Glomerular endothelial cell (primary cell): ENCODE measurements around the gene KISS1R. TPM values are rescaled to one million over a fixed set of nuclear protein-coding genes. Genes with fewer than 3 reads are reported as not detected.

Source experiments
- DNase-seq: peaks from one replicate; pipeline ENCODE4 v3.0.0-alpha.2; 2011; ENCODE audit warnings: low read depth, low spot score; ENCODE audit errors: extremely low read depth
- total RNA-seq: library from RNA; depleted of rRNA; stranded (reverse); fragments of >200 nt; gene quantifications from 2 replicates; pipeline ENCODE4 v1.2.3, GENCODE V29; 2015

Gene KISS1R
- total RNA-seq, 1 donor from 2014 or later, result 0.12 TPM

DNA sequence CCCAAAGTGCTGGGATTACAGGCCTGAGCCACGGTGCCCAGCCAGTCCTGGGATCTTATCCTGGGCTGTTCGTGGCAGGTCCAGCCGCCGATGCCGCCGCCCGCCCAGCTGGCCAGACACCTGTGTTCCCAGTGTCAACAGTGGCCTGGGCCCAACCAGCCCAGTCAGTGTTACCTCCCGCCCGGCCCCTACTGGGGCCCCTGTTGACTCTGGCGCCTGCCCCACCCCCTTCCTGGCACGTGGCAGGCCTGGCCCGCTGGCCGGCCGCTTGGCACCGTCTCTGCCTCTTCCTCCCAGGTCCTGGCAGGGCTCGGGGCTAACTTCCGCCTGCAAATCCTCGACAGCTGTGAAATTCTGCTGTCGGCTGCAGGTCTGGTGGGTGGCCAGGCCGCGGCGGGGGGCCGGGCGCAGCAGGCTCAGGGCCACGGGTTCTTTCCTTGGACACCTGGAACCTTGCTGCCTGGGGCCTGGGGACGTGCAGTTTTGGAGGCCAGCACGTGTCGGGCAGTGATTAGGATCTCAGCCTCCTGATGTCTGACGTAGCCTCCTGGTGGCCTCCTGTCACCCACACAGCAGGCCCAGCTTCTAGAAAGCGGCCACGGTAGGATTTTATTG is 17.8 kb downstream of the KISS1R start:
- DNase-seq, result peak; percentile 34

DNA sequence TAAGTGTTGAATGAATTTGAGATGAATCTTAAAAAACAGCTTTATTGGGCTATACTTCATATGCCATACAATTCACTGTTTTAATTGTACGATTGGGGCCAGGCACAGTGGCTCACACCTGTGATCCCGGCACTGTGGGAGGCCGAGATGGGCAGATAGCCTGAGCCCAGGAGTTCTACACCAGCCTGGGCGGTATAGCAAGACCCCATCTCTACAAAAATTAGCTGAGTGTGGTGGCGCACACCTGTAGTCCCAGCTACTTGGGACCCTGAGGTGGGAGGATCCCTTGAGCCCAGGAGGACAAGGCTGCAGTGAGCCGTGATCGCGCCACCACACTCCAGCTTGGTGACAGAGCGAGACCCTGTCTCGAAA is 19.0 kb downstream of the KISS1R start:
- no peak for DNase-seq

DNA sequence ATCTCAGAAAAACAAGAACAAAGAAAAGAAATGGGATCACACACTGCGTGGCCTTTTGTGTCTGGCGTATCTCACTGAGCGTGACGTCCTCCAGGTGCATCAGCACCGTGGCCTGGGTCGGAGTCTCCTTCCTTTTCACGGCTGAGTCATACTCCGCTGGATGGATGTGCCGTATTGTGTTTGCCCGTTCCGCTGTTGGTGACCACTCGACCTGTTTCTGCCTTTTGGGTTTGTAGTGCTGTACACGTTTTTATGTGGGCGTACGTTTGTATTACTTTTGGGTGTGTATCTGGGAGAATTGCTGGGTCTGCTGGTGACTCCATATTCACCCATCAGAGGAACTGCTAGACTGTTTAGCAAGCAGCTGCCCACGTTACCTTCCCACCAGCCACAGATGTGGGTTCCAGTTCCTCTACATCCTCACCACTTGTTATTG is 20.1 kb downstream of the KISS1R start:
- no peak for DNase-seq

DNA sequence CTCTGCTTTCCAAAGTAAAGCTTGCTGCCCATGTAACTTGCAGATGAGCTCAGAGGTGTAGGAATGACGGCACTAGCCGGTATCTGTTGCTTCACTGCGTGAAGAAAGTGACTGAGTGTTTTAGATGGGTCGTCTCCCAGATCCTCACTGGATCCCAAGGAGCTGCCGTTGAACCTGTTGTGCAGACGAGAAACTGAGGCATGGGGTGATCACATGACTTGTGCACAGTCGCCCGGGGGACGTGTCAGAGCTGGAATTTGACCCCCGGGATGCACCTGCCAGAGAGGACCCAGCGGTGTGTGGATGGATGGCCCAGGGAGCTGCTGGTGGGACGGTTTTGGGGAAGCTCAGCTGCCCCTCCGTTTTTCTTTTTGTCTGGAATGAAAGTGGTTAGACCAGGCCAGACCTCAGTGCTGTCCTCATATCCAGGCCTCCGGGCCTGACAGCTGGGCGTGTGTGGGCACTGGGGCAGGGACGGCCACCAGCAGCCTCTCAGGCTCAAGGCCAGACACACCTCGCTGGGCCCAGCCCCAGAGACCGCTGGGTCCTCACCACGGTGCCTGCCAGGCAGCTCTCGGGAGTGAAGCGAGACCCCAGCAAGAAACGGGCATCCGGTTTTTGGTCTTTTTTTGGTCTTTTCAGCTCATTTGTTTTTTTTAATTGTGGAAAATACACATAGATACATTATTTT is 21.2 kb downstream of the KISS1R start:
- DNase-seq, result no peak

DNA sequence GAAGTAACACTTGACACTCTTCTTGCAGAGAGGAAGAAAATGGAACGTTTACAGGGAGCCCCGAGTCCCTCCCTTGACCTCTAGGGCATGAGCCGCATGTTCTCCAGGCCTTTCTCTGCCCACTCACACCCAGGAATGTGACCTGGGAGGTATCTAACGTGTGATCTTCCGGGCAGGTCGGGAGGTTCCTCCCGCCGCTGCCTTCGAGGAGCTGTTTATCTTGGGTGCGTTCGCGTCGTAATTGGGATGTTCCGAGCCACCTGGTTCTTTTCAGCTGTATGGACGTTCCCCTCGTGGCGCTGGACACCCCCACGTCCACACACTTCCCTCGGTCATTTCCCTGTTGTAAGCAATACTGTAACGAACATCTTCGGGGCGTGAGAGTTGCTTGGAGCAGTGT is 22.3 kb downstream of the KISS1R start:
- no peak for DNase-seq

DNA sequence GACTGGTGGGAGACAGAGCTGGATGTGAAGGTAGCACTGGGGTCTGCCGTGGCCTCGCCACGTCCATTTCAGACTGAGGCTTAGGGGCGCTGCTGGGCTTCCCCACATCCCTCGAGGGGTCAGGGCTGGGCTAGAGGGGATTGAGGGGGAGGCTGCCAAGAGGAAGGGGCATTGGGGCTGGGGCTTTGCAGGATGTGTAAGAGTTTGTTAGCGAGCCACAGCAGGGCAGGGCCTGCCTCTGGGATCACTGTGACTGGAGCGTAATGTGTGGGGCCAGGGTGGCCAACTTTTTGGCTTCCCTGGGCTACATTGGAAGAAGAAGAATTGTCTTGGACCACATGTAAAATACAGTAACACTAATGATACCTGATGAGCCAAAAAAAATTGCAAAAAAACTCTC is 22.8 kb downstream of the KISS1R start:
- no peak for DNase-seq

DNA sequence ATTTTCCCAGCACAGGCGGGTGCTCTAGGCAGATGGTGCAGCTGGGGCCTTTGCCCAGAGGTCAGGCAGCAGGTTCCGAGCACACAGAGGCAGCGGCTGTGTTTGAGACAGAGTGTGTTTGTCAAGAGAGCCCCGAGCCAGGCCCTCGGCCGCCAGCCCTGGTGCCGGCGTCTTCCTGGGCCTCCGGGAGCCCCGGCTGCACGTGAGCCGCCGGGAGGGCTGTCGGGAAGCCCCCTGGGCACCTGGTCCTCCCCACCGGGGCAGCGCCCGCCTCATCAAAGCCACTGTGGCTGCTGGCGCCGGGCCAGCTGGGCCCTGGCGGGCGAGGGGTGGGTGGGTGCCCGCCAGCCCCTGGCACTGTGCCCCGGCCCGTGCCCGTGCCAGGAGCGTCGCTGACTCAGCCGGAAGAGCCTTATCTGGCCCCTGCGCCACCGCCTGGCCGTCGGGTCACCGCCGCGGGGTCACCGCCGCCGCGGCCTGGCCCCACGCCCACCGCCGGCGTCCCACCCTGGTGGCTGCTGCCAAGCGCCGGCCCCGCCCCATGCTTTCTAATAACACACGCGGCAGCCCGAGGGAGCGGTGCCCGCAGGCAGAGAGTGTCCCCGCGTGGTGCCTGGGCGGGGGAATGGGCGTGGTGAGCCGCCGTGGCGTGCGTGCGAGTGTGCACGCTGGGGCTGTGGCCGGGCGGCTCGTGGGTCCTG is 23.6 kb downstream of the KISS1R start:
- no peak for DNase-seq

DNA sequence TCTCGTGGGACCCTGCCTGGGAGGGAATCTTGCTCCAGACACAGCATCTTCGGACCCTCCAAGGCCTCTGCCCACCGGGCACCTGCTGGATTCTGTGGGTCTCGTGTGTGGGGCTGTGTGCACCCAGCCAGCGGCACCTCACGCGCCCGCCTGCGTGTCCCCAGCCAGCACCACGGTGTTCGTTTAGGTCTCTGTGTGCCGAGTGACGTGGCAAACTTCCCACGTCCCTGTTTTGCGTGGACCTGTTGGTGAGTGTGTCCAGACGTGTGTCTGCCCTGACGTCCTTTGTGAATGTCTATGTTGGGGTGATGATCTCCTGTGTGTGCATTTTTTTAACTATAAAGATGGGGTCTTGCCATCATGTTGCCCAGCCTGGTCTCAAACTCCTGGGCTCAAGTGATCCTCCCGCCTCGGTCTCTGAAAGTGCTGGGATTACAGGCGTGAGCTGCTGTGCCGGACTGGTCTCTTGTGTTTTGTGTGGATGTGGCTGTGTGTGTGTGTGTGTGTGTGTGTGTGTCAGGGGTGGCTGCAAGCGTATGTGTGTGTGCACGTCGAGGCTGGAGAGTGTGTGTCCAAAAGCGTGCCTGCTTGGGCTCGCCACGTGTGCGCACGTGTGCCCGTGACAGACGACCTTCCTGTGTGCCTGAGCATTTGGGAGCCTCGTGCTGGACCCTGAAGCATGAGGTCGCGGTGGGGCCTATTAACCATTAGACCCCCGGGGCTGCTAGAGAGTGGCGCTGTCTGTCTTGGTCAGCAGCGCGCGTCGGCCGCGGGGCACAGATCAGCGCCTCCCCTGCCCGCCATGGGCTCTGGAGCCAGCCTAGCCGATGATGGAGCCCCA is 24.4 kb downstream of the KISS1R start:
- no peak for DNase-seq

DNA sequence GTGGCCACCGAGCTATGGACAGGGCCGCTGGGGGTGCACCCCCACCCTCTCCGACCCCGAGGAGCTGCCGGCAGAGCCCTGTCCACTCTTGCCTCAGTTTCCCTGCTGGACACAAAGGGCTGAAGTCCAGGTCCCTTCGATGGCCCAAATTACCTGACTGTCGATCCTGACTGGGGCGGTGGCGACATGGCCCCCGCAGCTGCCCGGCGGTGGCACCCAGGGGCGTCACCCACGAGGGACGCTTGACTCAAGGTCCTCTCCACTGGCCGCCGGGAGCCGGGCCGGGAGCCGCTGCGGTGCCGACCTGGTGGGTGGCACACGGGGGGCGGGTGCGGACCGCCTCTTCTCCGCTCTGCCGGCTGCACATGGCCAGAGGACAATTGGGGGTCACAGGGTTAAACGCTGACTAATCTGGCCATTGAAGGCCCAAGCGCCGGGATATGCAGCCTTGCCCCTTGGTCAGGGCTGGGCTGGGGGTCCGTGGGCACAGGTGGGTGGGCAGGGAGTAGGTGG is 25.1 kb downstream of the KISS1R start:
- DNase-seq, result no peak

DNA sequence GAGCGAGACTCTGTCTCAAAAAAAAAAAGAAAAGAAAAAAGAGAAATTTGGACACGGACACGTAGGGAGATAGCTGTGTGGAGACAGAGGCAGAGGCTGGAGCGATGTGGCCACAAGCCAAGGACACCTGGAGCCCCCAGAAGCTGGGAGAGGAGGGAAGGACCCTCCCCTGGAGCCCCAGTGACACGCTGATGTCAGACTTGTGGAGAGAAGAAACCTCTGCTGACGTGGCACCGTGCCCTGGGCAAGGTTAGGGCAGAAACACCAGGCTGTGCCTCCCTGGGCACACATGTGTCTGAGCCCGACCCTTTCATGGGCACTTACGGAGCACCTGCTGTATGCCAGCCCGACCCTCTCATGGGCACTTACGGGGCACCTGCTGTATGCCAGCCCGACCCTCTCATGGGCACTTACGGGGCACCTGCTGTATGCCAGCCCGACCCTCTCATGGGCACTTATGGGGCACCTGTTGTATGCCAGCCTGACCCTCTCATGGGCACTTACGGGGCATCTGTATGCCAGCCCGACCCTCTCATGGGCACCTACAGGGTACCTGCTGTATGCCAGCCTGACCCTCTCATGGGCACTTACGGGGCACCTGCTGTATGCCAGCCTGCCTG is 26.5 kb downstream of the KISS1R start:
- DNase-seq, result no peak

DNA sequence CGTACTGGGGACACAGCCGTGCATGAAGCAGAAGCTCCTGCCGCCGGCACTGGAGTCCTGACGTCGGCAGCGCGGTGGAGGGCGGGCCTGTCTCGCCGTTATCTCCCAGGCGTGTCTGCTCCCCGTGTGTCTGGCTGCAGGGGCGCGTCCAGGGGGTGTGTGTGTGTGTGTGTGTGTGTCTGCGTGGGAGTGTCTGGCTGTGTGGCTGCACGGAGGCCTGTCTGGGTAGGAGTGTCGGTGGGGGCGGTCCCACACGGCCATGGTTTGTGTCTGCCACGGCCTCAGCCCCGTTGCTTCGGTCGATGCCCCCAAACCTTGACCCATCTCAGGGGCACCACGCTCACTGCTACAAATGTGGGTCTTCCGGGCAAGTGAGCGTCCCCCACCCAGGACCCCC is 27.0 kb downstream of the KISS1R start:
- no peak for DNase-seq

DNA sequence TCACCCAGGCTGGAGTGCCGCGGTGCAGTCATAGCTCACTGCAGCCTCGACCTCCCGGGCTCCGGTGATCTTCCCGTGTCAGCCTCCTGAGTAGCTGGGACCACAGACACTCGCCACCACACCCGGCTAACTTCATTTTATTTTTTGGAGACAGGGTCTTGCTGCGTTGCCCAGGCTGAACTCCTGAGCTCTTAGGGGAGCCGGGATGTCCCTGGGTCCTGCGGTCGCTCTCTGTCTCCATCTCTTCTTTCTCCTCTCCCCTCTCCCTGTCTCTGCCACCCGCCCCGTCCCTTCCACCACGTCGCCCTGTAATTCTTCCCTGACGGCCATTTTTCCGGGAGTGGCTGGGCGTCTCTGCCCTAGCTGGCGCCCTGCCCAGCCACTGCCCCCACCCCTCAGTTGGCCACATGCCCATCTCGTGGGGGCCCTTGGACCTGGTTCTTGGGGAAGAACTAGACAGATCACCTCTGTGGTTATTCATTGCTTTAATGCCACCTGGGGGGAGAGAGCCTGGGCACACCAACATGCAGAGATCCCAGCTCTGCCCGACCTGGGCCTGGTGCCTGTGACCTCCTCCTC is 27.6 kb downstream of the KISS1R start:
- no peak for DNase-seq

DNA sequence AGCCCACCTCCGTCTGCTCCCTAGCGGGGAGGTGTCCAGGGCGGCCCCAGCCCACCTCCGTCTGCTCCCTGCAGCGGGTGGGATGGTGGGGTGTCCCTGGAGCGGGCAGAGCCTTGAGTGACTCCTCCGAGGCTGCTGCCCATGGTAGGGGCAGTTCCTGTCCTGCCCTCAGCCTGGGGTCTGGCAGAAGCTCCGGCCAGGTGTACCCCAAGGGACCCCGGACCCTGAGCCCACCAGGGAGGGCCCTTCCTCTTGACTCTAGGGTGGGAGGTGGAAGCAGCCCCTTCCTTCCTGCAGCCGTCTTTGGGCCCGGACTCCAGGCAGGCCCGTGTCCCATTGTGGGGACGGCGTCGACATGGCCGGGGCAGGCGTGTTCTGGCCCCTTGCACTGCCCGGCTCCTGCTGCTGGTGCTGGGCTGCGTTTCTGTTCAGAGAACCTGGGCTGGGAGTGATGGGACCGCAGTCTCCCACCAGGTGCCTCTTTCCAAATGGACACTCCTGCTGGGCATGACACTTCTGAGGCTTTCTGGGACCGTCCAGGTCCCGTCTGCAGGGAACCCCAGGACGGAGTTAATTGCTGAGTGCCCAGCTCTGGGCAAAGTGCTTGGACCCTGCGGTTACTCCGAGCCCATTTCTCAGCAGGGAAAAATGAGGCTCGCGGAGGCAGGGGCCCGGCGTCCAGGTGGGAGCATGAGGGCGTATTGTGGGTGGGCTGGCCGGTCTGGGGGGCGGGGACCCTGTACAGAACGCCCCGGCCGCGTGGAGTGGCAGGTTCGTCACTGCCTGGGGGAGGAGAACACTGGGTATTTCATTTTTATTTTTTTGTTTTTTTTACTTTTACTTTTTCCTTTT is 28.5 kb downstream of the KISS1R start:
- no peak for DNase-seq

DNA sequence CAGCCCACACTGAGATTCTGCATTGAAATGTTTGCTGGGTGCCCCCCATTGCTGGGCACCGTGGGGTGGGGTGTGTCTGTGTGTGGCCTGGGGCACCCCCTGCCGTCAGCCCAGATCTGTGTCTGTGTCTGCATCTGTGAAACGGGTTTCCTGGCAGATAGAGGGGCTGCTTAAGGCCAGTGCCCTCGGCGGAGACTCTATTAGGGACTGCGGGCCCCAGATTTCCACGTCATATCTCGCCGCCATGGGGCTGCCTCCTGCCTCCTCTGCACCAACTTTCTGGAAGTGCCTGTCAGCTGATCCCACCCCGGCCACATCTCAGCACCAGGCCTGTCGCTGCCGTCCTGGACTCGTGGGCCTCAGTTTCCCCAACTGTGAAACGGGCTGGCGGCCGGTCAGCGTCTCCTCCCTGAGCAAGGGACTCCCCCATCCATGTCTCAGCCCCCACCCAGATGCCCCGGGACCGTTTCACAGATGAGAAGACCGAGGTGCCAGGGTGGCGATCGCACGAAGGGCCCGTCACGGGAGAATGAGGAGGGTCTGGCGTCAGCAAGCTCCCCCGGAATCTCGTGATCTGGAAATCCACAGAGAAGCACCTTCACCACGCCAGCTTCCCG is 30.1 kb downstream of the KISS1R start:
- DNase-seq, result no peak

DNA sequence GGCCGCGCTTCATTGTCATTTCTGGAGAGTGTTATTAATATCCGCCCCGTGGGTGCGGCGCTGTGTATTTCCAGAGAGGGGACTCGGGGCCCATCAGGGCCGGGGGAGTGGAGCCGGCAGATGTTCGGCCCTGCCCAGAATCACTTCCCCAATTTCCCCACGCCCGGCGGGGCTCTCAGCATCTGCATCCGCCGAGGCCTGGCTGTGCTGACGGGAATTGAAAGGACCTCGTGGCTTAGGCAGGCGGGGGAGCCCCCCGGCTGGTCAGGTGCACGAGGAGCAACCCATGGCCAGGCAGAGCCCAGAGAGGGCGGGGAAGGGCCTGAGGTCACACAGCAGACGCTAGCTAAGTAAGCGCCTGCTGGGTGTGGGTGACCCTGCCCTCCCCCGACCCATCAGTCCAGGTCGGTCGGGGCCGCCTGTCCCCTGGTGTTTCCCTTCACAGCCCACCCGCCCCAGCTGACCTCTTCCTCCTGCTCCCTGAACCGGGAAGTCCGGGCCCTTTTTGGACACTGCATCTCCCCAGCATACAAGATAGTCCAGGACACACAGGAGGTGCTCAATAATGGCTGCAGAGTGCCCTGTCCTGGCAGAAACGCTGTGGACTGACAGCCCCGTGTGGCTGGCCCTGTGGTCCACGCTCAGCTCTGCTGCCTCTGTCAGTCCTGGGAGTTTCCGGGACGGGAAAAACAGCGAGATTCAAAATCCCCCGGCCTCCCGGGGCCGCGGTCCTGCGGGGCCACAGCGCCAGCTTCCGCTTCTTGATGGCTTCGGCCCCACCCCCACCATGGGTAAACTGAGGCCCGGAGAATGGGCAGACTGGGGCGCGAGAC is 30.8 kb downstream of the KISS1R start:
- DNase-seq, result no peak

DNA sequence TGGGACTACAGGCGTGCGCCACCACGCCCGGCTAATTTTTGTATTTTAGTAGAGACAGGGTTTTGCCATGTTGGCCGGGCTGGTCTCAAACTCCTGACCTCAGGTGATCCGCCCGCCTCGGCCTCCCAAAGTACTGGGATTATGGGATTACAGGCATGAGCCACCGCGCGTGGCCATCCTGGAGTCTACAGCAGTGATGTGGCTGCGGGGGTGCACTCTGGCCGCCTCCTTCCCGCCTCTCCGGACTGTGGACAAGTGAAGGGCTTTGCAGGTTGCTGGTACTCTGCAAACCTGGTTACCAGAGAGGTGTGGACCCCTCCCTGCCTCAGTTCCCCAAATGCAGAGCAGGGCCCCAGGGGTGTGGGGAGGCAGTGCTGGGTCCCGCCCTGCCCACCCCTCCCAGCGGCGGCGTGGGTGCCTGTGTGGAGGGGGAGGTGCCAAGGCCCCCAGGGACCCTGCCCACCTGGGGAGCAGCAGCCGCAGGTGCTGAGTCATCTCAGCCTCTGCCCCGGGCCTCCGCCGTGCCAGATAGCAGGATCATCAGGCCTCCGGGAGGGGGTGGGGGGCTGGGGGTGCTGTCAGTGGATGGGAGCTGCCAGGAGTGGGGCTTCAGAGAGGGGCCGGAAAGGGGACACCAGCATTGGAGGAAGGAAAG is 31.8 kb downstream of the KISS1R start:
- DNase-seq, result no peak

DNA sequence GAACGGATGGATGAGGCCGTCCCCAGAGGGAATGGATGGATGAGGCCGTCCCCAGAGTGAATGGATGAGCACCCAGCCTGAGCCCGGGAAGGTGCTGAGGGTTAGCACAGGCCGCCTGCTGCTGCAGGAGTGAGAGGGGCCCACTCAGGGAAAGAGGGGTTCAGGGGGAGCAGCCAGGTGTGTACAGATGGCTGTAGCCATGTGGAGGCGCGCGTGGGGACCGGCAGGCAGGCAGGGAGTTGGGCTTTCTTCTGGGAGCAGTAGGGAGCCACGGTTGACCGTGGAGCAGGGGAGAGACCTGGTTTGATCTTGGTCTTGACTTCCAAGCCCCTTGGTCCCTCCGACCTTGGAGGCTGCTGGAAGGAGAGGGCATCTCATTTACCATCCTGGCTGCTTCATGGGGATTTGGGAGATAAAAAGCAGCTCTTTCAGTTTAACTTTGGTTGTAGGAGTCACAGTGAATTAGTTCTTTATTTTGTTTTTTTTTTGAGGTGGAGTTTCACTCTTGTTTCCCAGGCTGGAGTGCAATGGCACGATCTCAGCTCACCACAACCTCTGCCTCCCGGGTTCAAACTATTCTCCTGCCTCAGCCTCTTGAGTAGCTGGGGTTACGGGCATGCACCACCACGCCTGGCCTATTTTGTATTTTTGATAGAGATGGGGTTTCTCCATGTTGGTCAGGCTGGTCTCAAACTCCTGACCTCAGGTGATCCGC is 33.4 kb downstream of the KISS1R start:
- DNase-seq, result no peak
